ENCODE data around the gene SCAMP3. TPM values are rescaled to one million over a fixed set of nuclear protein-coding genes. Genes with fewer than 3 reads are reported as not detected.
A peak's percentile ranks its signal among the peaks of the same experiment; 100 is the strongest.

SCAMP3 gene
- total and polyA plus RNA-seq, 2 donors (not counting 3 experiments of a cell fraction or from before 2014, with no cell fraction given) = 80.1 to 306 TPM

DNA sequence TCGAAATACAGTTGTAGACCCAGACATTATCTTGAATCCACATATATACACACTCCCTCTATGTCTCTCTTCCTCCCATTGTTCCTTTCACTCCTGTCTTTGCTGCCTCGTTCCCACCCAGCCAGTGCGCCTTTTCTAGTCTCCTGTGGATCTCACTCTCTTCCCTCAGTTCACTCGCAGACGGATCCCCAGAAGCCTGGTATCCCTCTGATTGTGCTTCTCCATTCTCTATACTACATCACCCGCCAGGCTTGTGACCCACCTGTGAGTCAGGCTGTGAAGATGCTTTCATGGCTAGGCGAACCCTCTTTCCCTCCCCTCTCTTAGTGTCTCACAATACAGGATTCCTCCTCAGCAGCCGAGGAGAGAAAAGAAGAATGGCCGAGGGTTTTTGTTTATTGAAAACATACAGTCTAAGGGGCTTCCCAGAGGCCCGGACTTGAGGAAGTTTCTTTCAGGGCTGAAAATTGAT lies 16.6 kb upstream of the SCAMP3 start:
- Histone ChIP-seq H3K4me1 (ENCODE audit: control insufficient read depth, extremely low read depth, insufficient read depth, low read length) (peaks cover 11% of the 10 kb centered on the region), H3K36me3 (ENCODE audit: control insufficient read depth in 2 of 2, extremely low read depth in 1 of 2, insufficient read depth in 2 of 2, low read length in 2 of 2) (no peaks in the 10 kb centered on the region), H3K79me2 (ENCODE audit: control insufficient read depth, insufficient read depth, low read length) (no peaks in the 10 kb centered on the region), H4K20me1 (replicated peaks; ENCODE audit: control insufficient read depth, extremely low read depth, insufficient read depth, low read length) (no peaks in the 10 kb centered on the region), H3K9me1 (replicated peaks; ENCODE audit: control insufficient read depth, extremely low read depth, insufficient read depth, low read length) (no peaks in the 10 kb centered on the region), H2AFZ (ENCODE audit: low read depth, low read length) (no peak overlapping the region), H3K4me2 (ENCODE audit: insufficient read depth, low read length) (peak overlapping the region; percentile 22), H3K4me3 (replicated peaks in 1 of 3; ENCODE audit: insufficient read depth in 1 of 3, low read depth in 1 of 3, low read length in 3 of 3) (no peak overlapping the region), H3K9me3 (replicated peaks; ENCODE audit: control insufficient read depth, insufficient read depth, low read length) (no peaks in the 10 kb centered on the region), H3K27ac (ENCODE audit: insufficient read depth, low read depth, low read length) (no peak overlapping the region), H3K9ac (replicated peaks; ENCODE audit: extremely low read depth, insufficient read depth, low read length) (no peak overlapping the region), H3K27me3 (ENCODE audit: control insufficient read depth in 2 of 2, insufficient read depth in 2 of 2, low read length in 2 of 2) (peaks cover 0 to 2% of the 10 kb centered on the region in 2 experiments)
- ChIA-PET POLR2A (no interaction called here), CTCF (interaction anchor here (0.8 to 1.2 kb wide), 6 partner anchors 21 to 44 kb away, joined by 3 to 12 read pairs (median 5); partner anchors contain the start of genes FDPS and RUSC1)
- no TSS peak for BruUV-seq (replicated peaks)
- TF ChIP-seq, protein P1, sequence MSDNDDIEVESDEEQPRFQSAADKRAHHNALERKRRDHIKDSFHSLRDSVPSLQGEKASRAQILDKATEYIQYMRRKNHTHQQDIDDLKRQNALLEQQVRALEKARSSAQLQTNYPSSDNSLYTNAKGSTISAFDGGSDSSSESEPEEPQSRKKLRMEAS (IDR thresholded peaks at IDR 0.05; ENCODE audit: insufficient read depth, insufficient read length) = no peak
- TF ChIP-seq POLR2AphosphoS5 (IDR thresholded peaks at IDR 0.05; ENCODE audit: insufficient read depth, low read depth, low read length) (no peak), JUN (IDR thresholded peaks at IDR 0.05; ENCODE audit: borderline replicate concordance, insufficient read depth, insufficient read length, low read depth) (no peak)
- intact Hi-C loops (cut with micrococcal nuclease) (no loop called here), dilution Hi-C loops (cut with MboI; ENCODE audit: extremely low pct_ligation_motif_present, low sequenced_read_pairs) (no loop called here)
- DNase-seq (ENCODE audit: low read depth, low spot score) (no peak), FAIRE-seq (no peak)

GRCh38 chr1:155277902-155278688 lies 15.9 kb upstream of the SCAMP3 start:
- POLR2A ChIA-PET = no interaction called here
- DNase-seq (ENCODE audit: low read depth, low spot score) (peak; percentile 33), FAIRE-seq (peak; percentile 15)
- peak overlapping the region; percentile 15 to 68 (median 53) for H3K4me3 ChIP-seq (replicated peaks in 1 of 3; ENCODE audit: insufficient read depth in 1 of 3, low read depth in 1 of 3, low read length in 3 of 3)
- H3K36me3 ChIP-seq (ENCODE audit: control insufficient read depth in 2 of 2, extremely low read depth in 1 of 2, insufficient read depth in 2 of 2, low read length in 2 of 2) = no peaks in the 10 kb centered on the region
- peak overlapping the region; percentile 67 for H3K4me2 ChIP-seq (ENCODE audit: insufficient read depth, low read length)
- H3K79me2 ChIP-seq (ENCODE audit: control insufficient read depth, insufficient read depth, low read length) = no peaks in the 10 kb centered on the region
- dilution Hi-C loops (cut with MboI; ENCODE audit: extremely low pct_ligation_motif_present, low sequenced_read_pairs) (no loop called here), intact Hi-C loops (cut with micrococcal nuclease) (loop anchor here (1.0 kb wide), 3 partner anchors 16 to 45 kb away; partner anchors contain the start of genes FDPS and SCAMP3)
- peak overlapping the region; percentile 89 for H2AFZ ChIP-seq (ENCODE audit: low read depth, low read length)
- no peak overlapping the region for H3K9ac ChIP-seq (replicated peaks; ENCODE audit: extremely low read depth, insufficient read depth, low read length)
- no peaks in the 10 kb centered on the region for H3K9me1 ChIP-seq (replicated peaks; ENCODE audit: control insufficient read depth, extremely low read depth, insufficient read depth, low read length)
- no peaks in the 10 kb centered on the region for H4K20me1 ChIP-seq (replicated peaks; ENCODE audit: control insufficient read depth, extremely low read depth, insufficient read depth, low read length)
- no peaks in the 10 kb centered on the region for H3K9me3 ChIP-seq (replicated peaks; ENCODE audit: control insufficient read depth, insufficient read depth, low read length)
- peaks cover 13% of the 10 kb centered on the region for H3K4me1 ChIP-seq (ENCODE audit: control insufficient read depth, extremely low read depth, insufficient read depth, low read length)
- TF ChIP-seq JUN (IDR thresholded peaks at IDR 0.05; ENCODE audit: borderline replicate concordance, insufficient read depth, insufficient read length, low read depth) (no peak), GATA2 (IDR thresholded peaks at IDR 0.05; ENCODE audit: insufficient read depth, insufficient read length, low read depth, low read length) (no peak), FOS (IDR thresholded peaks at IDR 0.05; ENCODE audit: borderline replicate concordance, insufficient read depth, low read length) (no peak), POLR2A (IDR thresholded peaks at IDR 0.05; ENCODE audit: low read depth, low read length) (no peak), MYC (IDR thresholded peaks at IDR 0.05; ENCODE audit: low read depth, low read length) (no peak)
- TF ChIP-seq, protein P2, sequence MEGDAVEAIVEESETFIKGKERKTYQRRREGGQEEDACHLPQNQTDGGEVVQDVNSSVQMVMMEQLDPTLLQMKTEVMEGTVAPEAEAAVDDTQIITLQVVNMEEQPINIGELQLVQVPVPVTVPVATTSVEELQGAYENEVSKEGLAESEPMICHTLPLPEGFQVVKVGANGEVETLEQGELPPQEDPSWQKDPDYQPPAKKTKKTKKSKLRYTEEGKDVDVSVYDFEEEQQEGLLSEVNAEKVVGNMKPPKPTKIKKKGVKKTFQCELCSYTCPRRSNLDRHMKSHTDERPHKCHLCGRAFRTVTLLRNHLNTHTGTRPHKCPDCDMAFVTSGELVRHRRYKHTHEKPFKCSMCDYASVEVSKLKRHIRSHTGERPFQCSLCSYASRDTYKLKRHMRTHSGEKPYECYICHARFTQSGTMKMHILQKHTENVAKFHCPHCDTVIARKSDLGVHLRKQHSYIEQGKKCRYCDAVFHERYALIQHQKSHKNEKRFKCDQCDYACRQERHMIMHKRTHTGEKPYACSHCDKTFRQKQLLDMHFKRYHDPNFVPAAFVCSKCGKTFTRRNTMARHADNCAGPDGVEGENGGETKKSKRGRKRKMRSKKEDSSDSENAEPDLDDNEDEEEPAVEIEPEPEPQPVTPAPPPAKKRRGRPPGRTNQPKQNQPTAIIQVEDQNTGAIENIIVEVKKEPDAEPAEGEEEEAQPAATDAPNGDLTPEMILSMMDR (IDR thresholded peaks at IDR 0.05; ENCODE audit: extremely low read depth in 1 of 2, insufficient read depth in 1 of 2, low read depth in 1 of 2, low read length in 2 of 2) = peak; percentile 4 to 16
- H3K27me3 ChIP-seq (ENCODE audit: control insufficient read depth in 2 of 2, insufficient read depth in 2 of 2, low read length in 2 of 2) = peaks cover 0 to 2% of the 10 kb centered on the region in 2 experiments
- BruUV-seq (replicated peaks) = no TSS peak
- H3K27ac ChIP-seq (ENCODE audit: insufficient read depth, low read depth, low read length) = no peak overlapping the region
- CTCF ChIA-PET = interaction anchor here (0.6 to 1.2 kb wide), 7 partner anchors 19 to 45 kb away, joined by 3 to 12 read pairs (median 5); partner anchors contain the start of genes FDPS and RUSC1

Measured in endothelial cell of umbilical vein (primary cell).